HG03558 (cell line): ENCODE measurements around the gene ZDHHC15.
"Not testable (repeated sequence)": the region's sequence is repeated elsewhere in the genome, so short reads cannot be mapped to it uniquely, and the experiment has no call there.

Experiments
- ATAC-seq: cut with Tn5 transposase; IDR thresholded peaks from one replicate; pipeline ENCODE4 v1.9.1; 2021; ENCODE audit warnings: moderate number of reproducible peaks; ENCODE audit not compliant: unreplicated experiment; ENCODE audit errors: extremely low read depth

ZDHHC15 gene

GRCh38 chrX:75522565-75523431, at the start of gene ZDHHC15:
Gene ZDHHC15, minus strand, starts transcription at chrX:75523037. Its CDS starts 13 bp downstream, at chrX:75523024.
- no peak for ATAC-seq

GRCh38 chrX:75560544-75560943, 37.7 kb upstream of the ZDHHC15 start:
- ATAC-seq = not testable (repeated sequence)

- no peak for ATAC-seq
These were observed 24.9 kb upstream of the ZDHHC15 start for GRCh38 chrX:75547783-75548182.

- no peak for ATAC-seq
These were observed 24.1 kb upstream of the ZDHHC15 start for GRCh38 chrX:75546724-75547511.

- ATAC-seq = no peak
These were observed 21.9 kb upstream of the ZDHHC15 start for GRCh38 chrX:75544786-75545185.

GRCh38 chrX:75483933-75484332, 38.9 kb downstream of the ZDHHC15 start:
- ATAC-seq = no peak

- not testable (repeated sequence) for ATAC-seq
These were observed 61.1 kb downstream of the ZDHHC15 start for GRCh38 chrX:75461780-75462179.

- no peak for ATAC-seq
These were observed 101.1 kb downstream of the ZDHHC15 start for GRCh38 chrX:75421688-75422230.

GRCh38 chrX:75407153-75407552, 115.7 kb downstream of the ZDHHC15 start:
- ATAC-seq = not testable (repeated sequence)

- ATAC-seq = no peak
These were observed 132.4 kb downstream of the ZDHHC15 start for GRCh38 chrX:75390470-75390869.

GRCh38 chrX:75369721-75370120, 153.1 kb downstream of the ZDHHC15 start:
- ATAC-seq = no peak

GRCh38 chrX:75366861-75367260, 156.0 kb downstream of the ZDHHC15 start:
- ATAC-seq = no peak

- ATAC-seq = no peak
These were observed 157.4 kb downstream of the ZDHHC15 start for GRCh38 chrX:75365243-75365975.

GRCh38 chrX:75361788-75362187, 161.0 kb downstream of the ZDHHC15 start:
- ATAC-seq = no peak

- ATAC-seq = not testable (repeated sequence)
These were observed 174.2 kb downstream of the ZDHHC15 start for GRCh38 chrX:75348601-75349000.

- no peak for ATAC-seq
These were observed 185.3 kb downstream of the ZDHHC15 start for GRCh38 chrX:75337525-75337924.

GRCh38 chrX:75335127-75335458, 187.7 kb downstream of the ZDHHC15 start:
- ATAC-seq = no peak

GRCh38 chrX:75334407-75335126, 188.3 kb downstream of the ZDHHC15 start:
- ATAC-seq = not testable (repeated sequence)

GRCh38 chrX:75327607-75328006, 195.2 kb downstream of the ZDHHC15 start:
- no peak for ATAC-seq
